SK-N-SH (cell line): ENCODE data around the gene NANOS1. TPM values are rescaled to one million over a fixed set of nuclear protein-coding genes. Genes with fewer than 3 reads are reported as not detected.

Source experiments
- CTCF ChIA-PET: fragments of 300-600, 350-600 bp; formaldehyde crosslinking; extraction: SDS; loops from one replicate; lab custom pipeline; 2021; lab: Yijun Ruan, JAX
- POLR2A ChIA-PET: fragments of 350-600 bp; sonication (Branson Sonifier 250); formaldehyde crosslinking; extraction: SDS; loops from one replicate; lab custom pipeline; 2020; ENCODE audit warnings: antibody characterized with exemption, inconsistent platforms; lab: Yijun Ruan, JAX
- DNase-seq: peaks from one replicate; pipeline ENCODE4 v3.0.0; 2012
- H2AFZ ChIP-seq: fragments of 200-600 bp; sonication (generic); 2 replicates; pipeline ENCODE4 v1.8.1; 2016; ENCODE audit warnings: antibody characterized with exemption, mild to moderate bottlenecking, low read depth
- H3F3A ChIP-seq: fragments of 200-600 bp; sonication (generic); replicated peaks from 2 replicates; pipeline ENCODE3; 2016; ENCODE audit warnings: antibody characterized with exemption, mild to moderate bottlenecking; ENCODE audit not compliant: insufficient read depth
- H3K27ac ChIP-seq, 2 experiments: fragments of 200-500 bp in 1 of 2; fragments of 200-600 bp in 1 of 2; sonication (Bioruptor generic) in 1 of 2; sonication (generic), shearing (Covaris generic) in 1 of 2; 2 replicates each; pipeline versions ENCODE4 v1.5.1 to v1.6.1; 2014 to 2016; ENCODE audit warnings: low read depth in 2 of 2, inconsistent platforms in 1 of 2, low read length in 1 of 2, mild to moderate bottlenecking in 1 of 2, mixed read lengths in 1 of 2
- H3K27me3 ChIP-seq: fragments of 200-600 bp; sonication (generic), shearing (Covaris generic); 2 replicates; pipeline ENCODE4 v1.6.1; 2016; ENCODE audit warnings: mixed run types; ENCODE audit not compliant: insufficient read depth
- H3K36me3 ChIP-seq, 2 experiments: fragments of 200-500 bp in 1 of 2; fragments of 200-600 bp in 1 of 2; sonication (Bioruptor generic) in 1 of 2; sonication (generic) in 1 of 2; replicated peaks in 1 of 2; 2 replicates each; pipeline versions ENCODE3 to v1.5.1; 2014 to 2016; ENCODE audit warnings: low read length in 1 of 2, mild to moderate bottlenecking in 1 of 2; ENCODE audit not compliant: insufficient read depth in 2 of 2, control insufficient read depth in 1 of 2
- H3K4me1 ChIP-seq, 2 experiments: fragments of 200-500 bp in 1 of 2; fragments of 200-600 bp in 1 of 2; sonication (Bioruptor generic) in 1 of 2; sonication (generic), shearing (Covaris generic) in 1 of 2; 2 replicates each; pipeline versions ENCODE4 v1.5.1 to v1.6.1; 2014 to 2016; ENCODE audit warnings: low read depth in 1 of 2, low read length in 1 of 2, mixed run types in 1 of 2; ENCODE audit not compliant: insufficient read depth in 2 of 2, control insufficient read depth in 1 of 2
- H3K4me2 ChIP-seq: fragments of 200-600 bp; sonication (generic), shearing (Covaris generic); 2 replicates; pipeline ENCODE4 v1.6.1; 2017; ENCODE audit warnings: mixed run types
- H3K4me3 ChIP-seq, 2 experiments: fragments of 200-500 bp in 1 of 2; fragments of 200-600 bp in 1 of 2; sonication (Bioruptor generic) in 1 of 2; sonication (generic), shearing (Covaris generic) in 1 of 2; 2 replicates each; pipeline versions ENCODE4 v1.5.1 to v1.8.1; 2014 to 2016; ENCODE audit warnings: low read depth in 2 of 2, inconsistent platforms in 1 of 2, low read length in 1 of 2, mild to moderate bottlenecking in 1 of 2, mixed read lengths in 1 of 2, moderate library complexity in 1 of 2
- H3K79me2 ChIP-seq: fragments of 200-600 bp; sonication (generic); 2 replicates; pipeline ENCODE4 v1.8.1; 2017; ENCODE audit warnings: mild to moderate bottlenecking; ENCODE audit not compliant: insufficient read depth
- H3K9ac ChIP-seq: fragments of 200-600 bp; sonication (generic); 2 replicates; pipeline ENCODE4 v1.6.1; 2017; ENCODE audit warnings: mixed run types
- H3K9me2 ChIP-seq: fragments of 200-600 bp; sonication (generic); 2 replicates; pipeline ENCODE4 v1.6.1; 2017; ENCODE audit warnings: mixed run types
- H3K9me3 ChIP-seq: fragments of 200-600 bp; sonication (generic); 2 replicates; pipeline ENCODE4 v1.6.1; 2017; ENCODE audit warnings: mixed run types, mild to moderate bottlenecking, moderate library complexity
- H4K20me1 ChIP-seq: fragments of 200-600 bp; sonication (generic); 2 replicates; pipeline ENCODE4 v1.6.1; 2017; ENCODE audit warnings: mild to moderate bottlenecking, mixed run types; ENCODE audit not compliant: insufficient read depth
- EZH2phosphoT487 ChIP-seq: fragments of 200-600 bp; sonication (generic); IDR thresholded peaks from 2 replicates; pipeline ENCODE4 v1.6.1; 2017; ENCODE audit warnings: low read depth, mixed run types, mild to moderate bottlenecking, antibody characterized with exemption, moderate library complexity, borderline replicate concordance
- FOXM1 ChIP-seq: IDR thresholded peaks from 2 replicates; pipeline ENCODE4 v1.4.0; 2012; ENCODE audit warnings: low read depth, mild to moderate bottlenecking
- GABPA ChIP-seq: IDR thresholded peaks from 2 replicates; pipeline ENCODE4 v1.4.0; 2012; ENCODE audit warnings: low read depth, mild to moderate bottlenecking
- JUND ChIP-seq: IDR thresholded peaks from 2 replicates; pipeline ENCODE4 v1.4.0; 2012
- NFIC ChIP-seq: IDR thresholded peaks from 2 replicates; pipeline ENCODE4 v1.4.0; 2012; ENCODE audit warnings: borderline replicate concordance
- POLR2AphosphoS5 ChIP-seq: IDR thresholded peaks from 2 replicates; pipeline ENCODE4 v1.6.1; 2012; ENCODE audit warnings: low read depth, low read length
- RCOR1 ChIP-seq: fragments of 150-350 bp; IDR thresholded peaks from 2 replicates; pipeline ENCODE4 v1.6.1; 2017; ENCODE audit warnings: antibody characterized with exemption, low read length
- RFX5 ChIP-seq: IDR thresholded peaks from 2 replicates; pipeline ENCODE4 v1.6.1; 2012; ENCODE audit warnings: mild to moderate bottlenecking, improper control_type of control experiment, low read length
- SIN3A ChIP-seq: IDR thresholded peaks from 2 replicates; pipeline ENCODE4 v1.6.1; 2012; ENCODE audit warnings: low read depth, mild to moderate bottlenecking, low read length, moderate library complexity, borderline replicate concordance
- SMC3 ChIP-seq: IDR thresholded peaks from 2 replicates; pipeline ENCODE4 v1.6.1; 2012; ENCODE audit warnings: low read depth, low read length, improper control_type of control experiment
- TAF1 ChIP-seq: IDR thresholded peaks from 2 replicates; pipeline ENCODE4 v1.6.1; 2012; ENCODE audit warnings: low read depth, mild to moderate bottlenecking, low read length, moderate library complexity, borderline replicate concordance
- TEAD4 ChIP-seq: IDR thresholded peaks from 2 replicates; pipeline ENCODE4 v1.4.0; 2012; ENCODE audit warnings: mild to moderate bottlenecking, borderline replicate concordance; ENCODE audit not compliant: insufficient read depth
- WGBS: methylation state at CpG from one replicate; pipeline ENCODE4 v1.1.6; 2017; ENCODE audit warnings: low lambda C conversion rate; 5-methylcytosine and 5-hydroxymethylcytosine counted together
- polyA plus RNA-seq, 3 experiments: library from polyadenylated mRNA; depleted of rRNA; stranded (reverse); fragments of >200 nt; gene quantifications; 2 replicates each; pipeline ENCODE4 v1.2.3, GENCODE V29; 2012
- TF ChIP-seq, protein P1 (sequence below): IDR thresholded peaks from 2 replicates; pipeline ENCODE4 v1.4.0; 2012; ENCODE audit warnings: low read depth
- TF ChIP-seq, protein P2 (sequence below): IDR thresholded peaks from 2 replicates; pipeline ENCODE4; 2012
- TF ChIP-seq, protein P3 (sequence below): IDR thresholded peaks from 2 replicates; pipeline ENCODE4 v1.4.0; 2012; ENCODE audit warnings: low read depth, borderline replicate concordance
- TF ChIP-seq, protein P4 (sequence below): fragments of 150-350 bp; IDR thresholded peaks from 2 replicates; pipeline ENCODE4 v1.6.1; 2016; ENCODE audit warnings: mild to moderate bottlenecking, low read depth, low read length
- TF ChIP-seq, protein P5 (sequence below): fragments of 150-350 bp; IDR thresholded peaks from 2 replicates; pipeline ENCODE4 v1.6.1; 2017; ENCODE audit warnings: antibody characterized with exemption, low read length, low read depth, borderline replicate concordance
- TF ChIP-seq, protein P6 (sequence below): IDR thresholded peaks from 2 replicates; pipeline ENCODE4 v1.6.1; 2012; ENCODE audit warnings: mild to moderate bottlenecking, low read depth, low read length, moderate library complexity

NANOS1 gene
- polyA plus RNA-seq, 1 of the 3 experiments (the other 2 are of a cell fraction) = 0.81 TPM

DNA sequence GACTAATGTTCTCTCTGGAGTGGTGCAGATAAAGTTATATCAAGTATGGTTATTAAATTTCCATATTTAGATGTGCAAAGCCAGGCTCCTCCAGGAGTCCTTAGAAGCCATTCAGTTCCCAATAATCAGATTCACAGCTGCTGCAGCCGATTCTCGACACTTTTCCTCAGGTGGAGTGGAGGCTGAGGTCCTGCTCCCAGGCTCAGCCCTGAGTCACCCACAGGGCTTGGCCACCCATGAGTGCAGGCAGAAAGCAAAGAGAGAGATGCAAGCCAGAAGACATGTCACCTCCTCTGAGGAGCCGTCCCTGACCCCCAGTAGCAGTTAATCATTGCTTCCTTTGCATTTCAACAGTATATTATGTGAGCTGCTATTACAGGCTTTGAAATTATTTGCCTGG, 36.3 kb upstream of the NANOS1 start:
- Histone ChIP-seq H3K27ac (no peak overlapping the region), H3K4me2 (no peak overlapping the region), H3K4me1 (no peaks in the 10 kb centered on the region), H3K36me3 (no peaks in the 10 kb centered on the region), H3F3A (no peaks in the 10 kb centered on the region), H2AFZ (no peak overlapping the region), H3K9me3 (no peaks in the 10 kb centered on the region; the same call in 1 of the 2 replicates), H3K9me2 (no peaks in the 10 kb centered on the region), H3K79me2 (no peaks in the 10 kb centered on the region), H3K4me3 (no peak overlapping the region), H3K27me3 (no peaks in the 10 kb centered on the region; the same call in 1 of the 2 replicates), H3K9ac (no peak overlapping the region), H4K20me1 (no peaks in the 10 kb centered on the region)
- TF ChIP-seq, protein P1, sequence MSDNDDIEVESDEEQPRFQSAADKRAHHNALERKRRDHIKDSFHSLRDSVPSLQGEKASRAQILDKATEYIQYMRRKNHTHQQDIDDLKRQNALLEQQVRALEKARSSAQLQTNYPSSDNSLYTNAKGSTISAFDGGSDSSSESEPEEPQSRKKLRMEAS = no peak
- no peak for TF ChIP-seq NFIC
- TF ChIP-seq, protein P2, sequence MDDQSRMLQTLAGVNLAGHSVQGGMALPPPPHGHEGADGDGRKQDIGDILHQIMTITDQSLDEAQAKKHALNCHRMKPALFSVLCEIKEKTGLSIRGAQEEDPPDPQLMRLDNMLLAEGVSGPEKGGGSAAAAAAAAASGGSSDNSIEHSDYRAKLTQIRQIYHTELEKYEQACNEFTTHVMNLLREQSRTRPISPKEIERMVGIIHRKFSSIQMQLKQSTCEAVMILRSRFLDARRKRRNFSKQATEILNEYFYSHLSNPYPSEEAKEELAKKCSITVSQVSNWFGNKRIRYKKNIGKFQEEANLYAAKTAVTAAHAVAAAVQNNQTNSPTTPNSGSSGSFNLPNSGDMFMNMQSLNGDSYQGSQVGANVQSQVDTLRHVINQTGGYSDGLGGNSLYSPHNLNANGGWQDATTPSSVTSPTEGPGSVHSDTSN = no peak
- TF ChIP-seq, protein P3, sequence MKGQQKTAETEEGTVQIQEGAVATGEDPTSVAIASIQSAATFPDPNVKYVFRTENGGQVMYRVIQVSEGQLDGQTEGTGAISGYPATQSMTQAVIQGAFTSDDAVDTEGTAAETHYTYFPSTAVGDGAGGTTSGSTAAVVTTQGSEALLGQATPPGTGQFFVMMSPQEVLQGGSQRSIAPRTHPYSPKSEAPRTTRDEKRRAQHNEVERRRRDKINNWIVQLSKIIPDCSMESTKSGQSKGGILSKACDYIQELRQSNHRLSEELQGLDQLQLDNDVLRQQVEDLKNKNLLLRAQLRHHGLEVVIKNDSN = no peak
- TF ChIP-seq JUND = no peak
- TF ChIP-seq, protein P4, sequence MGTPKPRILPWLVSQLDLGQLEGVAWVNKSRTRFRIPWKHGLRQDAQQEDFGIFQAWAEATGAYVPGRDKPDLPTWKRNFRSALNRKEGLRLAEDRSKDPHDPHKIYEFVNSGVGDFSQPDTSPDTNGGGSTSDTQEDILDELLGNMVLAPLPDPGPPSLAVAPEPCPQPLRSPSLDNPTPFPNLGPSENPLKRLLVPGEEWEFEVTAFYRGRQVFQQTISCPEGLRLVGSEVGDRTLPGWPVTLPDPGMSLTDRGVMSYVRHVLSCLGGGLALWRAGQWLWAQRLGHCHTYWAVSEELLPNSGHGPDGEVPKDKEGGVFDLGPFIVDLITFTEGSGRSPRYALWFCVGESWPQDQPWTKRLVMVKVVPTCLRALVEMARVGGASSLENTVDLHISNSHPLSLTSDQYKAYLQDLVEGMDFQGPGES = no peak
- TF ChIP-seq, protein P5, sequence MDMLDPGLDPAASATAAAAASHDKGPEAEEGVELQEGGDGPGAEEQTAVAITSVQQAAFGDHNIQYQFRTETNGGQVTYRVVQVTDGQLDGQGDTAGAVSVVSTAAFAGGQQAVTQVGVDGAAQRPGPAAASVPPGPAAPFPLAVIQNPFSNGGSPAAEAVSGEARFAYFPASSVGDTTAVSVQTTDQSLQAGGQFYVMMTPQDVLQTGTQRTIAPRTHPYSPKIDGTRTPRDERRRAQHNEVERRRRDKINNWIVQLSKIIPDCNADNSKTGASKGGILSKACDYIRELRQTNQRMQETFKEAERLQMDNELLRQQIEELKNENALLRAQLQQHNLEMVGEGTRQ = no peak
- TF ChIP-seq GABPA = no peak
- TF ChIP-seq SMC3 = no peak
- TF ChIP-seq TEAD4 = no peak
- no peak for TF ChIP-seq FOXM1
- TF ChIP-seq EZH2phosphoT487 = no peak
- DNase-seq = no peak
- CTCF ChIA-PET = no interaction called here
- 74% methylated on average over 3 of the region's 3 CpGs for WGBS
- POLR2A ChIA-PET = no interaction called here

DNA sequence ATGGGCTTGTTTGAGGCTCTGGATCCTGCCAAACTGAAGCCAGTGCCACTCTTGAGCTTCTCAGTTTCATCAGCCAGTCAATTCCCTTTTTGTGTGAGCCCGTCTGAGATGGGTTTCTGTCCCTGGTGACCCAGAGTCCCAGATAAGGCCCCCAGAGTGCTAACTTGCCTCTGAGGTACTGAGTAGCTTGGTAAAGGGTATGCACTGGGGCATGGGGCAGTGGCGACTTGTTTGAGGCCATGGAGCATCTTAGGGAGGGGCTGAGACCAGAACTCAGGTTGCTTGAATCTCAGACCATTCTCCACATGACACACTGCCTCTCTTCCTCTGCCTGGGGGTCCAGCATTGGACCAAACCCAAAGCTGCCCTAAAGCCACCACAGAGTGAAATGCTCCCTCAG, 35.2 kb upstream of the NANOS1 start:
- DNase-seq = no peak
- no peaks in the 10 kb centered on the region for H3K36me3 ChIP-seq
- POLR2A ChIA-PET = no interaction called here
- no peaks in the 10 kb centered on the region for H3F3A ChIP-seq
- no peak overlapping the region for H3K4me2 ChIP-seq
- no peak overlapping the region for H2AFZ ChIP-seq
- H3K79me2 ChIP-seq = no peaks in the 10 kb centered on the region
- no peaks in the 10 kb centered on the region for H3K9me2 ChIP-seq
- TF ChIP-seq SIN3A (no peak), TAF1 (no peak), TEAD4 (no peak), RFX5 (no peak), POLR2AphosphoS5 (no peak), FOXM1 (no peak), RCOR1 (no peak)
- TF ChIP-seq, protein P6, sequence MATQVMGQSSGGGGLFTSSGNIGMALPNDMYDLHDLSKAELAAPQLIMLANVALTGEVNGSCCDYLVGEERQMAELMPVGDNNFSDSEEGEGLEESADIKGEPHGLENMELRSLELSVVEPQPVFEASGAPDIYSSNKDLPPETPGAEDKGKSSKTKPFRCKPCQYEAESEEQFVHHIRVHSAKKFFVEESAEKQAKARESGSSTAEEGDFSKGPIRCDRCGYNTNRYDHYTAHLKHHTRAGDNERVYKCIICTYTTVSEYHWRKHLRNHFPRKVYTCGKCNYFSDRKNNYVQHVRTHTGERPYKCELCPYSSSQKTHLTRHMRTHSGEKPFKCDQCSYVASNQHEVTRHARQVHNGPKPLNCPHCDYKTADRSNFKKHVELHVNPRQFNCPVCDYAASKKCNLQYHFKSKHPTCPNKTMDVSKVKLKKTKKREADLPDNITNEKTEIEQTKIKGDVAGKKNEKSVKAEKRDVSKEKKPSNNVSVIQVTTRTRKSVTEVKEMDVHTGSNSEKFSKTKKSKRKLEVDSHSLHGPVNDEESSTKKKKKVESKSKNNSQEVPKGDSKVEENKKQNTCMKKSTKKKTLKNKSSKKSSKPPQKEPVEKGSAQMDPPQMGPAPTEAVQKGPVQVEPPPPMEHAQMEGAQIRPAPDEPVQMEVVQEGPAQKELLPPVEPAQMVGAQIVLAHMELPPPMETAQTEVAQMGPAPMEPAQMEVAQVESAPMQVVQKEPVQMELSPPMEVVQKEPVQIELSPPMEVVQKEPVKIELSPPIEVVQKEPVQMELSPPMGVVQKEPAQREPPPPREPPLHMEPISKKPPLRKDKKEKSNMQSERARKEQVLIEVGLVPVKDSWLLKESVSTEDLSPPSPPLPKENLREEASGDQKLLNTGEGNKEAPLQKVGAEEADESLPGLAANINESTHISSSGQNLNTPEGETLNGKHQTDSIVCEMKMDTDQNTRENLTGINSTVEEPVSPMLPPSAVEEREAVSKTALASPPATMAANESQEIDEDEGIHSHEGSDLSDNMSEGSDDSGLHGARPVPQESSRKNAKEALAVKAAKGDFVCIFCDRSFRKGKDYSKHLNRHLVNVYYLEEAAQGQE = no peak
- TF ChIP-seq, all 33 proteins: peak for 0
- WGBS = 0% methylated on average over 2 of the region's 2 CpGs
- no peaks in the 10 kb centered on the region for H4K20me1 ChIP-seq
- CTCF ChIA-PET = no interaction called here
- H3K9me3 ChIP-seq = no peaks in the 10 kb centered on the region
- no peak overlapping the region for H3K9ac ChIP-seq
- no peak overlapping the region for H3K27ac ChIP-seq
- H3K4me3 ChIP-seq = no peak overlapping the region
- peaks cover under 1% of the 10 kb centered on the region; the same call in 1 of the 2 replicates for H3K27me3 ChIP-seq
- H3K4me1 ChIP-seq = no peaks in the 10 kb centered on the region
